ENCODE data around the gene JAK2.
"Not testable (repeated sequence)": the region's sequence is repeated elsewhere in the genome, so short reads cannot be mapped to it uniquely, and the experiment has no call there.

The JAK2 gene

DNA sequence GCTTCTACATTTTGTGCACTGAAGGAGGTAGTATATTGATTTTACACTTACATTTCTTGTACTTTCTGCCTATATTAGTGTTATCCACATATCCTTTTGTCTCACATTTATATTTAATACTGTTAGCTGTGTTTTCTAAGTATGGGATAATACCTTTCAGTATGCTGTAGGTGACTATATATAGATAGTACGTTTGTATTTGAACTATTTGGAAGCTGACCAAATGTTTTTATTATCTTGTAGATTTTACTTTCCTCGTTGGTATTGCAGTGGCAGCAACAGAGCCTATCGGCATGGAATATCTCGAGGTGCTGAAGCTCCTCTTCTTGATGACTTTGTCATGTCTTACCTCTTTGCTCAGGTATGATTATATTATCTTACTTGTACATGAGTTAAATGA, 59.1 kb downstream of the JAK2 start:
- DNase-seq, result no peak

DNA sequence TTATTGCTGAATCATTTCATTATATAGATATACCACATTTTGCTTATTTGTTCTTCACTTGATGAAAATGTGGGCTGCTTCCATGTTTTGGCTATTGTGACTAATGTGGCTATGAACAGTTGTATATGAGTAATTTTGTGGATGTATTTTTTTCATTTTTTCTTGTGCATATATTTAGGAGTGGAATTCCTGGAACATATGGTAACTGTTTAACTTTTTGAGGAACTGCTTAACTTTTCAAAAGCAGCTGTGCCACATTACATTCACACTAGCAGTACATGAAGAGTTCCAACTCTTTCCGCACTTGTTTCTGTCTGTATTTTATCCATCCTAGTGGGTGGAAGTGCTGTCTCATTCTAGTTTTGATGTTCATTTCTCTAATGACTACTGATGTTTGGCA, 67.8 kb downstream of the JAK2 start:
- DNase-seq, result no peak

- DNase-seq, result no peak
Measured at GRCh38 chr9:5062631-5063030, 77.6 kb downstream of the JAK2 start.

- no peak for DNase-seq
Measured at GRCh38 chr9:5072871-5073270, 87.8 kb downstream of the JAK2 start.

- DNase-seq, result no peak
Measured at GRCh38 chr9:5073701-5074100, 88.6 kb downstream of the JAK2 start.

- DNase-seq, result no peak
Measured at GRCh38 chr9:5085993-5086392, 100.9 kb downstream of the JAK2 start.

GRCh38 chr9:5089737-5090136, 104.7 kb downstream of the JAK2 start:
- no peak for DNase-seq

DNA sequence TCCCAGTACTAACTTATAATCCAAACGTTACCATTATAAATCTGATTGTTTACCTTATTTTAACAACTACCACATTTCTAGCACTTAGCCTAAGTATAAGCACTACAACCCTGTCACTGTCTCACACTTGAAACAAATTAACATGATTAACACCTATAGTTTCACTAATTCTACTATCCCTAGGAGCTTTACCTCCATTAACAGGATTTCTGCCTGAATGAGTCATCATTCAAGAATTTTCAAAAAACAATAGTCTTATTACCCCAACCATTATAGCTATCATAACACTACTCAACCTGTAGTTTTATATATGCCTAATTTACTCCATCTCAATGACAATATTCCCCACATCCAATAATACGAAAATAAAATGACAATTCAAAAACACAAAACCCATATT, 110.7 kb downstream of the JAK2 start:
- DNase-seq, result no peak

DNA sequence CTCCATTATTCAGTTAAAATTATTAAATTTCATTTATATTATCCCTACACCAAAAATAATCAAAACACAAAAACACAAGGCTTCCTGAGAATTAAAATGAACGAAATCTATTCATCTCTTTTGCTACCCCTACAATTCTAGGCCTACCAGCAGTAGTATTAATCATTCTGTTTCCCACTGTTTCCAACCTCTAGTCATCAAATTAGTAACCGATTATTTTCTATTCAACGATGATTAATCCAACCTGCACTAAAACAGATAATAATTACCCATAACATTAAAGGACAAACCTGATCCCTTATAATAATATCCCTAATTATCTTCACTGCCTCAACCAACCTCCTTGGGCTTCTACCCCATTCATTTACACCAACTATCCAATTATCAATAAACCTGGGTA, 114.4 kb downstream of the JAK2 start:
- no peak for DNase-seq

- DNase-seq, result not testable (repeated sequence)
Measured at GRCh38 chr9:5101127-5101526, 116.1 kb downstream of the JAK2 start.

DNA sequence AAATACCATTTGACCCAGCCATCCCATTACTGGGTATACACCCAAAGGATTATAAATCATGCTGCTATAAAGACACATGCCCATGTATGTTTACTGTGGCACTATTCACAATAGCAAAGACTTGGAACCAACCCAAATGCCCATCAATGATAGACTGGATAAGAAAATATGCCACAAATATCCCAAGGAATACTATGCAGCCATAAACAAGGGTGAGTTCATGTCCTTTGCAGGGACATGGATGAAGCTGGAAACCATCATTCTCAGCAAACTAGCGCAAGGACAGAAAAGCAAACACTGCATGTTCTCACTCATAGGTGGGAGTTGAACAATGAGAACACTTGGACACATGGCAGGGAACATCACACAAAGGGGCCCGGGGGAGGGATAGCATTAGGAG, 121.4 kb downstream of the JAK2 start:
- DNase-seq, result not testable (repeated sequence)

GRCh38 chr9:5110867-5111681, 126.0 kb downstream of the JAK2 start:
- DNase-seq, result no peak

DNA sequence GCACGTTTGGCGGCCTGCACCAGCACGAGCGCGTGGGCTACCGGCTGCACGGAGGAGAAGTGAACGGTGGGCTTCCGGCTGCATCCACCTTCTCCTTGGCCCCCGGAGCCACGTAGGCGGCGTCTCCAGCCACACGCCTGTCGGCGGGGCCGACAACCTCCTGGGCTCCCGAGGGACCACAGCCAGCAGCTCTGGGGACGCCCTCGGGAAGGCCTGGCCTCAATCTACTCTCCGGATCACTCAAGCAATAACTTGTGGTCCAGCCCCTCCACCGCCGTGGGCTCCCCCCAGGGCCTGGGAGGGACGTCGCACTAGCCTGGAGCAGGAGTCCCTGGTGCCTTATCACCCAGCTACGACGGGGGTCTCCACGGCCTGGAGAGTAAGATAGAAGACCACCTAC, 126.6 kb downstream of the JAK2 start:
- DNase-seq, result no peak

- DNase-seq, result no peak
Measured at GRCh38 chr9:5112109-5112592, 127.1 kb downstream of the JAK2 start.

GRCh38 chr9:5112646-5113045, 127.6 kb downstream of the JAK2 start:
- no peak for DNase-seq

- DNase-seq, result no peak
Measured at GRCh38 chr9:5113523-5113922, 128.5 kb downstream of the JAK2 start.

DNA sequence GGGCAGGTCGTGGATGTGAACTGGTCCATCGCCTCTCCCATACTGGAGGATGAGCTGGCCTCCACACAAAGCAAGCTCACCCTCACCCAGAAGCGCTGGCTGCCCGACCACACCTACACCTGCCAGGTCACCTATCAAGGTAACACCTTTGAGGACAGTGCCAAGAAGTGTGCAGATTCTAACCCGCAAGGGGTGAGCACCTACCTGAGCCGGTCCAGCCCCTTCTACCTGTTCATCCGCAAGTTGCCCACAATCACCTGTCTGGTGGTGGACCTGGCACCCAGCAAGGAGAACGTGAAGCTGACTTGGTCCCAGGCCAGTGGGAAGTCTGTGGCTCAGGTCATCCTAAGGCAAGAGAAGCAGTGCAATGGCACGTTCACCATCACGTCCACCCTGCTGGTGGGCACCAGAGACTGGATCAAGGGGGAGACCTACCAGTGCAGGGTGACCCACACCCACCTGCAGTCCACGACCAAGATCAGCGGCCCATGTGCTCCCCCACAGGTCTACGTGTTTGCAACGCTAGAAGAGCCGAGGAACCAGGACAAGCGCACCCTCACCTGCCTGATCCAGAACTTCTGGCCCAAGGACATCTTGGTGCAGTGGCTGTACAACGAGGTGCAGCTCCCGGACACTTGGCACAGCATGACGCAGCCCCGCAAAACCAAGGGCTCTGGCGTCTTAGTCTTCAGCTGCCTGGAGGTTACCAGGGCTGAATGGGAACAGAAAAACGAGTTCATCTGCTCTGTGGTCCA, 129.1 kb downstream of the JAK2 start:
- no peak for DNase-seq

DNA sequence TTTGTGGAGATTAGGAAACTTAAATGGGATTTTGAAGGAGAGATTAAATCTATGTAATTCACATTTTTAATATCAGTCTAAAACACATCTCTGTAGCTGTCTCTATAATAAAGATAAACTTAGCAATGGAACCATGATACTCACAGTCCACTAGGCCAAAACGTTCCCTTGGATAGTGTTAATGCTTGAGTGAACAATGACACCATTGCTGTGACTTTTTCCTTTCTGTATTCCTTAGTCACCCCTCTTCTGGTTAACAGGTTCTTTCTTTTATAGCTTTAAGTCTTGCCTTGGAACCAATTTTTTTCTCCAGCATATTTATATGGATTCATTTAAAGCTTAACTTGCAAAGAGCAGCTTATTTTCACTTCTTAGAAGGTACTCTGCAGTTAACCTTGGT, 137.0 kb downstream of the JAK2 start:
- DNase-seq, result no peak

DNA sequence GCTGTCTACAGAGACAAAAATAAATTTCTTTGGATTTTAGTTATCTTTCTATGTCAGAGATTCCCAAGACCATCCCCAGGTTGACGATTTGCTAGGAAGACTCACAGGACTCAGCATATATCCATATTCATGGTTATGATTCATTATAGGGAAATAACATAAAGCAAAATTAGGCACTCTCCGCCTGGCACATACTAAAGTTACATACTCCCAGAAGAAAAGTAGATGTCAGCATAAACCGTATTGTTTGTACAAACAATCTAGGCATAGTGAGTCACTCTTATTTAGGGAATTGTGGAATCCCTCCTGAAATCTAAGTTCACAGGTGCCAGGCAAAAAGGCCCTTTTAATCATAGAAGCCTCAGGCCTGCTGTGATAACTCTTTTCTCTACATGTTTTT, 137.4 kb downstream of the JAK2 start:
- DNase-seq, result no peak

DNA sequence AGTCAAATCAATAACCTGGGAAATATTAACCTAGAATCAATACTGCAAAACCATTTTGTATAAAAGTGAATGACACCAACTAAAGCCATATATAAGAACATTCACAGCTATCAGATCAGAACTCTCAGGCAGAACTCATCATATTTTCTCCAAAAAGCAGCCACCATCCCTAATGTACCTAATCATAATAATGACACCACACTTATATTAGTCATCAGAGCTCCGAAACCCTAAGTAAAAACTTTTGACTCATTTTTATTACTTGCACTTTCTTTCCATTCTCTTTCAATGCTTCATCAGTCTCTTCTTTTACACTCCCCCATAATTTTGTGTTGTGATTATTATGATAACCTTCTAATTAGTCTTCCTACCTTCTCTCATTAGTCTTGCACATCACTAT, 155.1 kb downstream of the JAK2 start:
- DNase-seq, result no peak

DNA sequence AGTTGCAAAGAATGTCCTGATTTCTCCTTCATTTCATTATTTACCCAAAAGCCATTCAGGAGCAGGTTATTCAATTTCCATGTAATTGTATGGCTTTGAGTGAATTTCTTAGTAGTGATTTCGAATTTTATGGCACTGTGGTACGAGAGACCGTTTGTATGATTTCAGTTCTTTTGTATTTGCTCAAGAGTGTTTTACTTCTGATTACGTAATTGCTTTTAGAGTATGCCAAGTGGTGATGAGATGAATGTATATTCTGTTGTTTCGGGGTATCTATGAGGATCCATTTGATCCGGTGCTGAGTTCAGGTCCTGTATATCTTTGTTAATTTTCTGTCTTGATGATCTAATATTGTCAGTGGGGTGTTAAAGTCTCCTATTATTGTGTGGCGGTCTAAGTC, 159.1 kb downstream of the JAK2 start:
- DNase-seq, result no peak

GRCh38 chr9:5146241-5146640, 161.2 kb downstream of the JAK2 start:
- no peak for DNase-seq
